HL-60 (cell line): ENCODE results near the gene MS4A4E.
"Not testable (repeated sequence)": the region's sequence is repeated elsewhere in the genome, so short reads cannot be mapped to it uniquely, and the experiment has no call there.

Source experiments
- DNase-seq, 2 experiments: peaks; one replicate each; pipeline ENCODE4 v3.0.0-alpha.2; 2010 to 2020; ENCODE audit warnings: low read depth in 1 of 2, low spot score in 1 of 2
- H3K27ac ChIP-seq: fragments of 250-450 bp; sonication (Bioruptor Pico); replicated peaks from 2 replicates; pipeline ENCODE4 v1.5.1; 2020; ENCODE audit warnings: mild to moderate bottlenecking, moderate library complexity
- H3K27me3 ChIP-seq: fragments of 250-450 bp; sonication (Bioruptor Pico); 2 replicates; pipeline ENCODE4 v1.5.1; 2021; ENCODE audit warnings: mild to moderate bottlenecking, moderate library complexity; ENCODE audit not compliant: insufficient read depth, poor library complexity, severe bottlenecking
- H3K4me3 ChIP-seq: replicated peaks from 2 replicates; pipeline ENCODE4 v1.5.1; 2011; ENCODE audit warnings: mild to moderate bottlenecking, control low read depth, low read length; ENCODE audit not compliant: insufficient read depth
- GABPA ChIP-seq: IDR thresholded peaks from 2 replicates; pipeline ENCODE4 v1.6.1; 2012; ENCODE audit warnings: low read depth
- POLR2AphosphoS5 ChIP-seq: IDR thresholded peaks from 2 replicates; pipeline ENCODE4 v1.6.1; 2012; ENCODE audit warnings: low read depth
- REST ChIP-seq: IDR thresholded peaks from 2 replicates; pipeline ENCODE4 v1.6.1; 2012; ENCODE audit warnings: low read depth; ENCODE audit not compliant: insufficient replicate concordance
- SPI1 ChIP-seq: IDR thresholded peaks from 2 replicates; pipeline ENCODE4 v1.6.1; 2012; ENCODE audit warnings: low read depth, mild to moderate bottlenecking, borderline replicate concordance
- long read RNA-seq: library from polyadenylated mRNA; unstranded; transcript quantifications from one replicate; pipeline ENCODE4 v2.0.0, GENCODE V29; 2020
- TF ChIP-seq, protein P1 (sequence below): IDR thresholded peaks from one replicate; pipeline ENCODE4 v1.5.1; 2011; ENCODE audit warnings: low read length, control low read depth, inconsistent platforms; ENCODE audit not compliant: insufficient read depth

Gene MS4A4E
- long read RNA-seq = 0 reads

DNA sequence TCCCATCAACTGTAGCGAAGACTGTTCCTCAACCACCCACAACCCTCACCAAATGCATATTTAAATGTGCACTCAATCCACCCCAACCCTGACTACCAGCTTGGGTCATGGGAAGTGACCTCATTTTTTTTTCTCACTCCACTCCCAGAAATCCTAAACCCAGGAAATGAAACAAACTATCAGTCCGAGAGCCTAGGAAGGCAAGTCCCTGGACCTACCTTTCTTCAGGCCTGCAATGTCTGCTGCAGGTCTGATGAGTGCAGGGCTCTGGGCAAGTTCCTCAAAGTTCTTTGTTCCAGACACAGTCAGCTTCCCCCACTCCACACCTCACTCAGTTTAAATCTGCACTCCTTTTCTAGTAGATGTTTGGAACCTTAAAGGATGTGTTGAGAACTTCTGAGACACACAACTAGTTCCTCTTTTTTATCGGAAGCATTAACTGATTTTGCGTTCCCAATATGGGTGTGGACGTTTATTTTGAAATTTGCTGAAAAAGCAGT, at the start of gene MS4A4E:
TSS of gene MS4A4E (minus strand) at position 398 of the 500 bp plus-strand sequence. CDS start 13,082 bp downstream, outside the sequence.
- H3K4me3 ChIP-seq = peak within 1 kb of the TSS; percentile 15; the same call in 1 of the 2 replicates
- no peaks in the 10 kb centered on the region for H3K27me3 ChIP-seq
- no peak for TF ChIP-seq SPI1
- H3K27ac ChIP-seq = peak within 1 kb of the TSS; percentile 31
- DNase-seq = peak; percentile 63 to 70

- TF ChIP-seq SPI1 = no peak
- no peak for TF ChIP-seq POLR2AphosphoS5
- no peak for TF ChIP-seq REST
- no peak for TF ChIP-seq GABPA
- TF ChIP-seq, protein P1, sequence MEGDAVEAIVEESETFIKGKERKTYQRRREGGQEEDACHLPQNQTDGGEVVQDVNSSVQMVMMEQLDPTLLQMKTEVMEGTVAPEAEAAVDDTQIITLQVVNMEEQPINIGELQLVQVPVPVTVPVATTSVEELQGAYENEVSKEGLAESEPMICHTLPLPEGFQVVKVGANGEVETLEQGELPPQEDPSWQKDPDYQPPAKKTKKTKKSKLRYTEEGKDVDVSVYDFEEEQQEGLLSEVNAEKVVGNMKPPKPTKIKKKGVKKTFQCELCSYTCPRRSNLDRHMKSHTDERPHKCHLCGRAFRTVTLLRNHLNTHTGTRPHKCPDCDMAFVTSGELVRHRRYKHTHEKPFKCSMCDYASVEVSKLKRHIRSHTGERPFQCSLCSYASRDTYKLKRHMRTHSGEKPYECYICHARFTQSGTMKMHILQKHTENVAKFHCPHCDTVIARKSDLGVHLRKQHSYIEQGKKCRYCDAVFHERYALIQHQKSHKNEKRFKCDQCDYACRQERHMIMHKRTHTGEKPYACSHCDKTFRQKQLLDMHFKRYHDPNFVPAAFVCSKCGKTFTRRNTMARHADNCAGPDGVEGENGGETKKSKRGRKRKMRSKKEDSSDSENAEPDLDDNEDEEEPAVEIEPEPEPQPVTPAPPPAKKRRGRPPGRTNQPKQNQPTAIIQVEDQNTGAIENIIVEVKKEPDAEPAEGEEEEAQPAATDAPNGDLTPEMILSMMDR = no peak
- no peak for DNase-seq
- H3K27ac ChIP-seq = no peak overlapping the region
- H3K27me3 ChIP-seq = no peaks in the 10 kb centered on the region
- no peak overlapping the region for H3K4me3 ChIP-seq
Observed at GRCh38 chr11:60292145-60292544, 49.2 kb upstream of the MS4A4E start.

DNA sequence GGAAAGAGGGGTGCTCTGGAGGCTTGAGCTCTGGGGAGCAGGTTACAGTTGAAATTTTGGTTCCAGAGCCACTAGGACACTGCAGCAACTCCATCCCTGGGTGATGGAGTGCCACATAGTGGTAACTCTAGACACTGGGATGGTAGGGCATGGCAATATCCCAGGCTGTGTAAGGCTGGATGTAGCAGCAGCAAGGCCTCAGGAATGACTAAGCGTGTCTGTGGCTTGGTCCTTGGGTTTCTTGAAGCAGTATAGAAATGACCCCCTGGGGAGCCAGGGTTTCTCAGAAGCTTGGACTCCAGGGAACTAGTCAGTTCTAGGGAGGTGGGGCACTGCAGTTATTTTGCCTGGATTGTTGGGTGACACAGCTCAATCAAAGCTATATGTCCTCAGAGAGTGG, 45.6 kb upstream of the MS4A4E start:
- TF ChIP-seq, protein P1 = no peak
- TF ChIP-seq GABPA (no peak), SPI1 (no peak), REST (no peak), POLR2AphosphoS5 (no peak)
- Histone ChIP-seq H3K27ac (no peak overlapping the region), H3K27me3 (no peaks in the 10 kb centered on the region), H3K4me3 (no peak overlapping the region)
- DNase-seq = no peak

GRCh38 chr11:60285411-60286126, 42.6 kb upstream of the MS4A4E start:
- H3K27ac ChIP-seq, H3K27me3 ChIP-seq, DNase-seq, H3K4me3 ChIP-seq: not testable (repeated sequence)

GRCh38 chr11:60282286-60282685, 39.3 kb upstream of the MS4A4E start:
- Histone ChIP-seq H3K27me3 (no peaks in the 10 kb centered on the region), H3K27ac (no peak overlapping the region), H3K4me3 (no peak overlapping the region)
- DNase-seq = no peak
- TF ChIP-seq GABPA (no peak), POLR2AphosphoS5 (no peak), REST (no peak), SPI1 (no peak)
- TF ChIP-seq, protein P1 = no peak
